Liver (tissue), 9 donors: ENCODE results near the gene TSHZ2. TPM values are rescaled to one million over a fixed set of nuclear protein-coding genes. Genes with fewer than 3 reads are reported as not detected.

Experiments used
- DNase-seq: peaks from one replicate; pipeline ENCODE4 v3.0.0-alpha.2; 2017; ENCODE audit warnings: low spot score
- H3K27ac ChIP-seq, 2 donors: one replicate each; pipeline ENCODE4 v1.7.0; 2013; ENCODE audit warnings: inconsistent platforms in 2 of 2, low read length in 2 of 2, control low read depth in 1 of 2, low read depth in 1 of 2, mild to moderate bottlenecking in 1 of 2
- H3K27me3 ChIP-seq, 4 donors: one replicate each; pipeline versions ENCODE4 v1.6.1 to v1.7.0; 2013; ENCODE audit warnings: low read length in 3 of 4, inconsistent platforms in 1 of 4, mild to moderate bottlenecking in 1 of 4, moderate library complexity in 1 of 4; ENCODE audit not compliant: control insufficient read depth in 4 of 4, insufficient read depth in 4 of 4
- H3K36me3 ChIP-seq, 4 donors: one replicate each; pipeline versions ENCODE4 v1.6.1 to v1.7.0; 2013; ENCODE audit warnings: low read length in 3 of 4, mild to moderate bottlenecking in 3 of 4, low read depth in 1 of 4, moderate library complexity in 1 of 4; ENCODE audit not compliant: control insufficient read depth in 4 of 4, insufficient read depth in 3 of 4
- H3K4me1 ChIP-seq, 4 donors: one replicate each; pipeline versions ENCODE4 v1.6.1 to v1.7.0; 2013; ENCODE audit warnings: low read length in 3 of 4, mild to moderate bottlenecking in 3 of 4, moderate library complexity in 1 of 4; ENCODE audit not compliant: control insufficient read depth in 4 of 4, insufficient read depth in 4 of 4
- H3K4me3 ChIP-seq, 3 donors: one replicate each; pipeline versions ENCODE4 v1.6.1 to v1.7.0; 2013; ENCODE audit warnings: low read length in 3 of 3, control low read depth in 1 of 3, low read depth in 1 of 3, mild to moderate bottlenecking in 1 of 3
- H3K9ac ChIP-seq, 2 donors: one replicate each; pipeline ENCODE4 v1.7.0; 2013; ENCODE audit warnings: low read length in 2 of 2, mild to moderate bottlenecking in 2 of 2, moderate library complexity in 2 of 2, control low read depth in 1 of 2, low read depth in 1 of 2
- H3K9me3 ChIP-seq, 4 donors: one replicate each; pipeline versions ENCODE4 v1.6.1 to v1.7.0; 2013; ENCODE audit warnings: low read length in 3 of 4; ENCODE audit not compliant: control insufficient read depth in 4 of 4
- EGR1 ChIP-seq, 2 donors: IDR thresholded peaks; 2 replicates each; pipeline ENCODE4 v1.6.1; 2016 to 2018; ENCODE audit warnings: antibody characterized with exemption in 2 of 2, low read depth in 2 of 2
- FOXA1 ChIP-seq: IDR thresholded peaks from 2 replicates; pipeline ENCODE4 v1.6.1; 2016; ENCODE audit warnings: antibody characterized with exemption
- FOXA2 ChIP-seq: IDR thresholded peaks from 2 replicates; pipeline ENCODE4 v1.6.1; 2016; ENCODE audit warnings: antibody characterized with exemption
- GABPA ChIP-seq, 2 donors: IDR thresholded peaks in 1 of 2; conservative IDR thresholded peaks in 1 of 2; 2 replicates each; pipeline ENCODE4 v1.6.1; 2016; ENCODE audit warnings: antibody characterized with exemption in 2 of 2, mild to moderate bottlenecking in 1 of 2, moderate library complexity in 1 of 2
- HNF4A ChIP-seq, 2 donors: conservative IDR thresholded peaks; 2 replicates each; pipeline ENCODE4 v1.6.1; 2016; ENCODE audit warnings: antibody characterized with exemption in 2 of 2, mild to moderate bottlenecking in 2 of 2
- HNF4G ChIP-seq: IDR thresholded peaks from 2 replicates; pipeline ENCODE4 v1.6.1; 2016; ENCODE audit warnings: antibody characterized with exemption
- JUND ChIP-seq, 2 donors: IDR thresholded peaks; 2 replicates each; pipeline ENCODE4 v1.6.1; 2016; ENCODE audit warnings: antibody characterized with exemption in 2 of 2
- MAX ChIP-seq: IDR thresholded peaks from 2 replicates; pipeline ENCODE4 v1.6.1; 2016; ENCODE audit warnings: antibody characterized with exemption
- NR2F2 ChIP-seq: IDR thresholded peaks from 2 replicates; pipeline ENCODE4 v1.6.1; 2016; ENCODE audit warnings: antibody characterized with exemption
- RAD21 ChIP-seq, 2 donors: IDR thresholded peaks; 2 replicates each; pipeline ENCODE4 v1.6.1; 2016; ENCODE audit warnings: antibody characterized with exemption in 2 of 2, mild to moderate bottlenecking in 2 of 2
- REST ChIP-seq: IDR thresholded peaks from 2 replicates; pipeline ENCODE4 v1.6.1; 2016; ENCODE audit warnings: antibody characterized with exemption, mild to moderate bottlenecking
- RXRA ChIP-seq, 2 donors: IDR thresholded peaks; 2 replicates each; pipeline ENCODE4 v1.6.1; 2017 to 2018; ENCODE audit warnings: antibody characterized with exemption in 2 of 2, mild to moderate bottlenecking in 1 of 2
- SP1 ChIP-seq: IDR thresholded peaks from 2 replicates; pipeline ENCODE4 v1.6.1; 2018; ENCODE audit warnings: antibody characterized with exemption, mild to moderate bottlenecking
- TAF1 ChIP-seq: conservative IDR thresholded peaks from 2 replicates; pipeline ENCODE4 v1.6.1; 2016; ENCODE audit warnings: antibody characterized with exemption, mild to moderate bottlenecking
- YY1 ChIP-seq: IDR thresholded peaks from 2 replicates; pipeline ENCODE4 v1.6.1; 2016; ENCODE audit warnings: antibody characterized with exemption, mild to moderate bottlenecking
- ZBTB33 ChIP-seq: IDR thresholded peaks from 2 replicates; pipeline ENCODE4 v1.6.1; 2016; ENCODE audit warnings: antibody characterized with exemption
- WGBS: extraction: QIAGEN DNeasy Blood & Tissue Kit; methylation state at CpG from one replicate; pipeline ENCODE4 v1.1.7; 2013; 5-methylcytosine and 5-hydroxymethylcytosine counted together
- polyA plus RNA-seq, 2 donors: library from polyadenylated mRNA; stranded (reverse) in 1 of 2; unstranded in 1 of 2; fragments of 200-250 nt in 1 of 2; fragments of >200 nt in 1 of 2; fragmentation: Nextera tagmentation in 1 of 2; extraction: Ambion mirVana in 1 of 2; gene quantifications; one replicate each; pipeline versions ENCODE4 v1.2.1 to v1.2.3, GENCODE V29; 2013 to 2015
- total RNA-seq, 2 donors: library from RNA; depleted of rRNA; stranded (reverse); fragments of >200 nt; gene quantifications; one replicate each; pipeline ENCODE4 v1.2.3, GENCODE V29; 2014
- TF ChIP-seq, protein P1 (sequence below): IDR thresholded peaks from 2 replicates; pipeline ENCODE4 v1.6.1; 2016; ENCODE audit warnings: antibody characterized with exemption
- TF ChIP-seq, protein P2 (sequence below): fragments of 150-350 bp; IDR thresholded peaks from 2 replicates; pipeline ENCODE4 v1.5.1; 2017; ENCODE audit warnings: improper control_type of control experiment, low read depth, low read length; ENCODE audit not compliant: missing input control
- donor health status: healthy.
- donor health status: healthy.
- donor health status: healthy.
- donor health status: healthy.
- donor health status: healthy.

The TSHZ2 gene
- total and polyA plus RNA-seq, 4 donors, result 2.9 to 11.3 (median 7.8) TPM

- Histone ChIP-seq H3K9ac (no peak overlapping the region), H3K27me3 (no peaks in the 10 kb centered on the region), H3K36me3 (no peaks in the 10 kb centered on the region), H3K4me3 (no peak overlapping the region), H3K4me1 (no peaks in the 10 kb centered on the region), H3K9me3 (no peaks in the 10 kb centered on the region), H3K27ac (no peak overlapping the region)
- 74% methylated on average over 11 of the region's 11 CpGs for WGBS
- TF ChIP-seq RAD21 (IDR thresholded peaks at IDR 0.05) (no peak), REST (no peak), ZBTB33 (no peak), JUND (IDR thresholded peaks at IDR 0.05) (no peak), SP1 (no peak), EGR1 (IDR thresholded peaks at IDR 0.05; ENCODE audit: low read depth in 2 of 2) (no peak)
- DNase-seq, result no peak
Measured at GRCh38 chr20:53408691-53409446, 436.7 kb downstream of the TSHZ2 start.

GRCh38 chr20:53409447-53409717 is 437.2 kb downstream of the TSHZ2 start:
- Histone ChIP-seq H3K27ac (no peak overlapping the region), H3K4me3 (no peak overlapping the region), H3K9me3 (no peaks in the 10 kb centered on the region), H3K27me3 (no peaks in the 10 kb centered on the region), H3K4me1 (no peaks in the 10 kb centered on the region), H3K36me3 (no peaks in the 10 kb centered on the region), H3K9ac (no peak overlapping the region)
- TF ChIP-seq SP1 (no peak), RAD21 (IDR thresholded peaks at IDR 0.05) (no peak), FOXA1 (no peak), EGR1 (IDR thresholded peaks at IDR 0.05; ENCODE audit: low read depth in 2 of 2) (no peak), FOXA2 (no peak), NR2F2 (no peak), HNF4G (no peak), JUND (IDR thresholded peaks at IDR 0.05) (no peak), RXRA (IDR thresholded peaks at IDR 0.05) (no peak), TAF1 (no peak), ZBTB33 (no peak), MAX (no peak), YY1 (no peak), GABPA (IDR thresholded peaks at IDR 0.05 in 1 of 2, conservative IDR thresholded peaks at IDR 0.05 in 1 of 2) (no peak), HNF4A (conservative IDR thresholded peaks at IDR 0.05) (no peak), REST (no peak)
- TF ChIP-seq, protein P1, sequence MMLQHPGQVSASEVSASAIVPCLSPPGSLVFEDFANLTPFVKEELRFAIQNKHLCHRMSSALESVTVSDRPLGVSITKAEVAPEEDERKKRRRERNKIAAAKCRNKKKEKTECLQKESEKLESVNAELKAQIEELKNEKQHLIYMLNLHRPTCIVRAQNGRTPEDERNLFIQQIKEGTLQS, result no peak
- TF ChIP-seq, protein P2, sequence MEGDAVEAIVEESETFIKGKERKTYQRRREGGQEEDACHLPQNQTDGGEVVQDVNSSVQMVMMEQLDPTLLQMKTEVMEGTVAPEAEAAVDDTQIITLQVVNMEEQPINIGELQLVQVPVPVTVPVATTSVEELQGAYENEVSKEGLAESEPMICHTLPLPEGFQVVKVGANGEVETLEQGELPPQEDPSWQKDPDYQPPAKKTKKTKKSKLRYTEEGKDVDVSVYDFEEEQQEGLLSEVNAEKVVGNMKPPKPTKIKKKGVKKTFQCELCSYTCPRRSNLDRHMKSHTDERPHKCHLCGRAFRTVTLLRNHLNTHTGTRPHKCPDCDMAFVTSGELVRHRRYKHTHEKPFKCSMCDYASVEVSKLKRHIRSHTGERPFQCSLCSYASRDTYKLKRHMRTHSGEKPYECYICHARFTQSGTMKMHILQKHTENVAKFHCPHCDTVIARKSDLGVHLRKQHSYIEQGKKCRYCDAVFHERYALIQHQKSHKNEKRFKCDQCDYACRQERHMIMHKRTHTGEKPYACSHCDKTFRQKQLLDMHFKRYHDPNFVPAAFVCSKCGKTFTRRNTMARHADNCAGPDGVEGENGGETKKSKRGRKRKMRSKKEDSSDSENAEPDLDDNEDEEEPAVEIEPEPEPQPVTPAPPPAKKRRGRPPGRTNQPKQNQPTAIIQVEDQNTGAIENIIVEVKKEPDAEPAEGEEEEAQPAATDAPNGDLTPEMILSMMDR, result no peak
- 82% methylated on average over 2 of the region's 2 CpGs for WGBS
- DNase-seq, result no peak
